ENCODE measurements around the gene PPP1R7.

DNA sequence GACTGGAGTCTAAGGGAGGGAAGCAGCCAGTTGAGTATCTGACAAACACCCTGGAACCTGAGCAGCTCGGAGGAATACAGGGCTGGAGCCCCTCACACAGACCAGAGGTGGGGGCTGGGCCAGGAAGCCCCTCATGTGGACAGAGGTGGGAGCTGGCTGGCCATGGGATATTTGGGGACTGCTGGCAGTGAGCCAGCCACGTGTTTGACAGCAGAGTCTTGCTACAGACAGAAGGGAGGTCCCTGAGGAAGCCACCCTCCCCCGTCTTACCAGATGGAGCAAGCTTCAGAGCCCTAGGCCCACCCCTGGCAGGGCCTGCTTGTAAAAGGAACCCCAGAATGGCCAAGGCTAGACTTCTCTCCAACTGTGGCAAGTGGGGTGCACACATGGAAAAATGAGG, 44.6 kb upstream of the PPP1R7 start:
- TF ChIP-seq RAD21 (IDR thresholded peaks at IDR 0.05) (no peak), TAF1 (conservative IDR thresholded peaks at IDR 0.05) (no peak)
- TF ChIP-seq, protein P1, sequence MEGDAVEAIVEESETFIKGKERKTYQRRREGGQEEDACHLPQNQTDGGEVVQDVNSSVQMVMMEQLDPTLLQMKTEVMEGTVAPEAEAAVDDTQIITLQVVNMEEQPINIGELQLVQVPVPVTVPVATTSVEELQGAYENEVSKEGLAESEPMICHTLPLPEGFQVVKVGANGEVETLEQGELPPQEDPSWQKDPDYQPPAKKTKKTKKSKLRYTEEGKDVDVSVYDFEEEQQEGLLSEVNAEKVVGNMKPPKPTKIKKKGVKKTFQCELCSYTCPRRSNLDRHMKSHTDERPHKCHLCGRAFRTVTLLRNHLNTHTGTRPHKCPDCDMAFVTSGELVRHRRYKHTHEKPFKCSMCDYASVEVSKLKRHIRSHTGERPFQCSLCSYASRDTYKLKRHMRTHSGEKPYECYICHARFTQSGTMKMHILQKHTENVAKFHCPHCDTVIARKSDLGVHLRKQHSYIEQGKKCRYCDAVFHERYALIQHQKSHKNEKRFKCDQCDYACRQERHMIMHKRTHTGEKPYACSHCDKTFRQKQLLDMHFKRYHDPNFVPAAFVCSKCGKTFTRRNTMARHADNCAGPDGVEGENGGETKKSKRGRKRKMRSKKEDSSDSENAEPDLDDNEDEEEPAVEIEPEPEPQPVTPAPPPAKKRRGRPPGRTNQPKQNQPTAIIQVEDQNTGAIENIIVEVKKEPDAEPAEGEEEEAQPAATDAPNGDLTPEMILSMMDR (IDR thresholded peaks at IDR 0.05; ENCODE audit: low read depth, low read length, missing input control) = no peak

Data from liver (tissue), 3 donors.